Esophagus muscularis mucosa (tissue), 4 donors: ENCODE results near the gene NT5C2. TPM values are rescaled to one million over a fixed set of nuclear protein-coding genes. Genes with fewer than 3 reads are reported as not detected.

ENCODE experiments used
- DNase-seq: peaks from one replicate; pipeline ENCODE4 v3.0.0-alpha.2; 2017; ENCODE audit errors: extremely low spot score
- H3K27ac ChIP-seq, 4 donors: fragments of 200-600 bp; sonication (generic); replicated peaks in 1 of 4; 1 replicate in 3 of 4; 2 replicates in 1 of 4; pipeline ENCODE4 v1.5.1; 2016 to 2019; ENCODE audit warnings: mild to moderate bottlenecking in 1 of 4
- H3K27me3 ChIP-seq, 4 donors: fragments of 200-600 bp; sonication (generic); one replicate each; pipeline versions ENCODE4 v1.5.1 to v1.6.0; 2016 to 2019
- H3K36me3 ChIP-seq, 4 donors: fragments of 200-600 bp; sonication (generic); one replicate each; pipeline ENCODE4 v1.5.1; 2016 to 2019
- H3K4me1 ChIP-seq, 4 donors: fragments of 200-600 bp; sonication (generic); one replicate each; pipeline ENCODE4 v1.5.1; 2016 to 2019
- H3K4me3 ChIP-seq, 4 donors: fragments of 200-600 bp; sonication (generic); 1 replicate in 2 of 4; 2 replicates in 2 of 4; pipeline ENCODE4 v1.5.1; 2016 to 2019; ENCODE audit warnings: mild to moderate bottlenecking in 4 of 4, moderate library complexity in 1 of 4
- H3K9me3 ChIP-seq, 4 donors: fragments of 200-600 bp; sonication (generic); 1 replicate in 3 of 4; 2 replicates in 1 of 4; pipeline ENCODE4 v1.5.1; 2016 to 2019
- CTCF ChIP-seq, 3 experiments: fragments of 200-600 bp in 2 of 3; fragments of 450-650 bp in 1 of 3; sonication (generic) in 2 of 3; IDR thresholded peaks; one replicate each; pipeline ENCODE4 v1.5.1; 2017 to 2019; ENCODE audit warnings: antibody characterized with exemption in 3 of 3, mild to moderate bottlenecking in 2 of 3, moderate library complexity in 1 of 3
- EP300 ChIP-seq: sonication (generic); formaldehyde crosslinking; IDR thresholded peaks from one replicate; pipeline ENCODE4 v1.6.1; 2017; ENCODE audit warnings: antibody characterized with exemption
- POLR2A ChIP-seq: fragments of 450-650 bp; IDR thresholded peaks from one replicate; pipeline ENCODE4 v1.6.1; 2017; ENCODE audit warnings: antibody characterized with exemption, moderate library complexity, mild to moderate bottlenecking, low read depth
- POLR2AphosphoS5 ChIP-seq, 2 donors: sonication (generic); formaldehyde crosslinking; IDR thresholded peaks; one replicate each; pipeline ENCODE4 v1.6.1; 2017; ENCODE audit warnings: antibody characterized with exemption in 2 of 2
- WGBS: methylation state at CpG from one replicate; pipeline ENCODE4 v1.1.5; 2018; 5-methylcytosine and 5-hydroxymethylcytosine counted together
- intact Hi-C: fragments of 100-400 bp; cut with DNase I; formaldehyde crosslinking; loops from one replicate; pipeline ENCODE4 v1.15.1; 2023
- total RNA-seq, 4 donors: library from RNA; depleted of rRNA; stranded (reverse); fragments of >200 nt; gene quantifications; one replicate each; pipeline versions ENCODE4 v1.1.0 to v1.2.1, GENCODE V29; 2016

Gene NT5C2
- total RNA-seq, 4 donors from 2014 or later, result 49.3 to 85.3 (median 66.0) TPM

- H3K4me1 ChIP-seq, result peaks cover 0 to 13% (median 6%) of the 10 kb centered on the region in 4 donors
- intact Hi-C loops, result no loop called here
- no peaks in the 10 kb centered on the region for H3K27me3 ChIP-seq
- no peak overlapping the region for H3K27ac ChIP-seq
- TF ChIP-seq POLR2AphosphoS5 (IDR thresholded peaks at IDR 0.05), result no peak
- TF ChIP-seq CTCF (IDR thresholded peaks at IDR 0.05), result no peak
- TF ChIP-seq EP300, result no peak
- TF ChIP-seq POLR2A, result no peak
- H3K4me3 ChIP-seq, result no peak overlapping the region
- no peaks in the 10 kb centered on the region for H3K9me3 ChIP-seq
- peak; percentile 53 for DNase-seq
- H3K36me3 ChIP-seq, result peaks cover 15 to 74% (median 52%) of the 10 kb centered on the region in 4 donors
- 90% methylated on average over 5 of the region's 5 CpGs for WGBS
These were observed 109.1 kb downstream of the NT5C2 start for GRCh38 chr10:103083977-103084320.

GRCh38 chr10:103083266-103083976 is 109.7 kb downstream of the NT5C2 start:
- 100% methylated on average over 6 of the region's 7 CpGs for WGBS
- intact Hi-C loops, result no loop called here
- TF ChIP-seq POLR2A (no peak), POLR2AphosphoS5 (IDR thresholded peaks at IDR 0.05) (no peak)

GRCh38 chr10:103082683-103083082 is 110.4 kb downstream of the NT5C2 start:
- H3K4me3 ChIP-seq, result no peak overlapping the region
- H3K27me3 ChIP-seq, result no peaks in the 10 kb centered on the region
- H3K9me3 ChIP-seq, result no peaks in the 10 kb centered on the region
- peak; percentile 62 for DNase-seq
- peaks cover 0 to 13% (median 6%) of the 10 kb centered on the region in 4 donors for H3K4me1 ChIP-seq
- 100% methylated on average over 1 of the region's 1 CpG for WGBS
- H3K36me3 ChIP-seq, result peaks cover 5 to 74% (median 49%) of the 10 kb centered on the region in 4 donors
- TF ChIP-seq CTCF (IDR thresholded peaks at IDR 0.05), result no peak
- no peak for TF ChIP-seq POLR2A
- TF ChIP-seq EP300, result no peak
- no peak for TF ChIP-seq POLR2AphosphoS5 (IDR thresholded peaks at IDR 0.05)
- H3K27ac ChIP-seq, result no peak overlapping the region
- intact Hi-C loops, result no loop called here

More at GRCh38 chr10:103083266-103083976, 109.7 kb downstream of the NT5C2 start:
- Histone ChIP-seq H3K4me1 (peaks cover 0 to 13% (median 6%) of the 10 kb centered on the region in 4 donors), H3K27me3 (no peaks in the 10 kb centered on the region), H3K27ac (no peak overlapping the region), H3K36me3 (peaks cover 10 to 74% (median 50%) of the 10 kb centered on the region in 4 donors), H3K9me3 (no peaks in the 10 kb centered on the region), H3K4me3 (no peak overlapping the region)
- peak; percentile 75 for DNase-seq

- peaks cover 9 to 74% (median 57%) of the 10 kb centered on the region in 4 donors for H3K36me3 ChIP-seq
- H3K27me3 ChIP-seq, result no peaks in the 10 kb centered on the region
- WGBS, result 80% methylated on average over 1 of the region's 4 CpGs
- no peak overlapping the region for H3K27ac ChIP-seq
- no peak overlapping the region for H3K4me3 ChIP-seq
- peaks cover 0 to 5% (median 1%) of the 10 kb centered on the region in 4 donors for H3K4me1 ChIP-seq
- intact Hi-C loops, result no loop called here
- peak; percentile 64 for DNase-seq
- no peaks in the 10 kb centered on the region for H3K9me3 ChIP-seq
- TF ChIP-seq POLR2AphosphoS5 (IDR thresholded peaks at IDR 0.05), result peak in 1 of 2 donors; percentile 1
- no peak for TF ChIP-seq EP300
These were observed 112.0 kb downstream of the NT5C2 start for GRCh38 chr10:103080891-103081581.

- Histone ChIP-seq H3K36me3 (peaks cover 9 to 74% (median 47%) of the 10 kb centered on the region in 4 donors), H3K27ac (no peak overlapping the region), H3K9me3 (no peaks in the 10 kb centered on the region), H3K4me3 (no peak overlapping the region), H3K4me1 (no peaks in the 10 kb centered on the region), H3K27me3 (no peaks in the 10 kb centered on the region)
- TF ChIP-seq EP300, result no peak
- TF ChIP-seq CTCF (IDR thresholded peaks at IDR 0.05), result no peak
- TF ChIP-seq POLR2AphosphoS5 (IDR thresholded peaks at IDR 0.05), result no peak
- TF ChIP-seq POLR2A, result no peak
- DNase-seq, result peak; percentile 86
- WGBS, result 89% methylated on average over 11 of the region's 11 CpGs
- intact Hi-C loops, result loop anchor here (10.0 kb wide), 1 partner anchor 165 kb away; the partner anchor contains the start of gene RPEL1
These were observed 113.1 kb downstream of the NT5C2 start for GRCh38 chr10:103079946-103080345.
